VCaP (cell line): ENCODE results near the gene KAZN.
A peak's percentile ranks its signal among the peaks of the same experiment; 100 is the strongest.

Source experiments
- H3K27ac ChIP-seq: fragments of 450-650 bp; 2 replicates; pipeline ENCODE4 v1.5.1; 2017
- CTCF ChIP-seq: fragments of 450-650 bp; conservative IDR thresholded peaks from 2 replicates; pipeline ENCODE4 v1.5.1; 2017; ENCODE audit warnings: mild to moderate bottlenecking, moderate library complexity

KAZN gene

DNA sequence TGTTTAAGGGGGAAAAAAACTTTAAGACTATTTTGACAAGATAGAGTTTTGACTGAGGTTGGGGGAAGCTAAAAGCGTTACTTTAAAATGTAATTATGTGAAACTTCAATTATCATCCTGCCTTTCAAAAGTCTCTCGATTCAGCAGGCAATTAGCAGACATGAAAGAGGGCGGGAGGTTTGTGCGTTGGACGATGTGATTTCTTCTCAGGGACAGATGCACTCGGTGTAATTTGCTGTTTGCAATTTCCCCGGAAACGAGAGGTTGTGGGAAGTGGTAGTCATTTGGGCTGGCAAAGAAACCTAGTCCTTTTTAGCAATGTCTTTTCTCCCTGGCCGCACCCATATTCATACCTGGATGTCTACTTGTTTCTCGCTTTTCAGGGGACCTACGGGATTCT is 27.1 kb downstream of the KAZN start:
- no peak for TF ChIP-seq CTCF
- peak overlapping the region; percentile 66 for H3K27ac ChIP-seq

DNA sequence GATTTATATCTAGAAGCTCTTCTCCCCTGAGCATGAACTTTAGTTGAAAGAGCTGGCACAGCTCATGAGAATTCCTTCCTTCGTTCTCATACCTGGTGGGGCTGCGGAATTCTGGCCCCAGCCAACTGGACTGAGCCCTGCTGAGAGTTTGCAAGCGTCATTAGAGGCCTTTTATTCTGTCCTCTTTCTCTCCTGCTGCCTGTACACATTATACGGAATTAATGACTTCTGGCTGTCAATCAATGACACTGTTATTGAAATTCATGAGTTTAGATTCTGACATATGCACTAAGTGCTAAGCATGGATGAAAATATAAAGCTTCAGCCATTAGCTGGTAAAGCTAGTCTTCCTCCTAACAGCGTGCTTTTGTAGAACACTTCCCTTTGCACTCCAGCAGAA is 27.5 kb downstream of the KAZN start:
- no peak for TF ChIP-seq CTCF
- peak overlapping the region; percentile 66 for H3K27ac ChIP-seq

- H3K27ac ChIP-seq, result peak overlapping the region; percentile 66
- no peak for TF ChIP-seq CTCF
Observed at GRCh38 chr1:14626869-14627607, 28.6 kb downstream of the KAZN start.

GRCh38 chr1:14627608-14628489 is 29.4 kb downstream of the KAZN start:
- H3K27ac ChIP-seq, result peak overlapping the region; percentile 66
- TF ChIP-seq CTCF, result no peak

DNA sequence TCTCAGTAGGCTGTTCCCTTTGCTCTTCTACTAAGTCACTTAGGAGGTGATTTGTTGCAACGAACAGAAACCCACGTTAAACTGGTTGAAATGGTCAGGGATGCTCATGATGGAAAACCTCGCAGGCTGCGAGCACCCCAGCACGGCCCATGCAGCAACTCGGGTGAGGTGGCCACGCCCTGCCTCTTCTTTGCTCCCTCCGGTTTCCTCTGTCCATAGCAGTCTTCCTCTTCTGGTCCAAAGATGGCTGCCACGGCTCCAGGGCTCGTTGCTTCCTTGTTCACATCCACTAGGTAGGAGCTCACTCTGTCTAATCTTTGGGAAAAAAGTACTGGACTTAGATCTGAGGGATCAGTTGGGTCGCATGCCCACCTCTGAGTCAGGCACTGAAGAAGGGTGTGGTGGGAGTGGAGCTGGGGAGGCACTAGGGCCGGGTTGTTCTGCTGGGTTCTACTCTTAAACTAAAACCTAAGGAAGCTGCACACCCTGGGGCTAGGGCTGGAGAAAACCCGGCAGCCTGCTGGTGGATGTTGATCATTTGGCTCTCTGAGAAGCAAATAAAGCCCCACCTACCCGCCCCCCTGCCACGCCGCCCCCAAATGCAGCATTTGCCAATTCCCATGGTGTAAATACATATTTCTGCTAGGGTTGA is 31.0 kb downstream of the KAZN start:
- H3K27ac ChIP-seq, result no peak overlapping the region
- TF ChIP-seq CTCF, result no peak

DNA sequence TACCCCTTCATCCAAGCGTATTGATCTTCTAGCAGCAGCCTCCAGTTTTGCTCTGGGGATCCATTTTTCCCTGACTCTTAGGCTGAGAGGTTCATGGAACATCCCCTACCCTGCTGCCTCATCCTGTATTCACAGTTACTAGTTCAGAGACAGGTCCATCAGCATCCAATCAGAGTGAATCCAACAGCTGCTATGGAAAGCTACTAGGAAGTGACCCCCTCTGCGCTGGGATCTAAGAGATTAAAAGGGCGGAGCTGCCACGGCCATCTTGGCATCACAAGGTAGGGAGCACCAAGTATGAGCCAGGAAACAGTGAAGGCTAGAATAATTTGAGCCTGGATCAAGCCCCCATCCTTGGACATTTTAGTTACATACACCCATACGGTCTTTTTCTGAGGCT is 32.5 kb downstream of the KAZN start:
- no peak overlapping the region for H3K27ac ChIP-seq

More for the DNA sequence above, 32.5 kb downstream of the KAZN start:
- TF ChIP-seq CTCF, result no peak
